Chondrocyte (in vitro differentiated cells): ENCODE results near the gene SLC22A12. TPM values are rescaled to one million over a fixed set of nuclear protein-coding genes. Genes with fewer than 3 reads are reported as not detected.
"Not testable (repeated sequence)": the region's sequence is repeated elsewhere in the genome, so short reads cannot be mapped to it uniquely, and the experiment has no call there.

Source experiments
- DNase-seq: peaks from one replicate; pipeline ENCODE4 v3.0.0; 2021; ENCODE audit warnings: mixed read lengths, low spot score
- H3K27ac Mint-ChIP-seq: one replicate; pipeline ENCODE4 v1.8.0; 2021; ENCODE audit warnings: mild to moderate bottlenecking, moderate library complexity, mixed read lengths; ENCODE audit not compliant: unreplicated experiment
- H3K27me3 Mint-ChIP-seq: 2 replicates; pipeline ENCODE4 v1.8.0; 2021; ENCODE audit warnings: low read depth, mixed read lengths
- H3K36me3 Mint-ChIP-seq: 2 replicates; pipeline ENCODE4 v1.8.0; 2021; ENCODE audit warnings: low read depth, mixed read lengths
- H3K4me1 Mint-ChIP-seq: 2 replicates; pipeline ENCODE4 v1.8.0; 2021; ENCODE audit warnings: low read depth, mild to moderate bottlenecking, mixed read lengths
- H3K4me3 Mint-ChIP-seq: one replicate; pipeline ENCODE4 v1.8.0; 2021; ENCODE audit warnings: mild to moderate bottlenecking, moderate library complexity, mixed read lengths; ENCODE audit not compliant: unreplicated experiment
- H3K9me3 Mint-ChIP-seq: 2 replicates; pipeline ENCODE4 v1.8.0; 2021; ENCODE audit warnings: low read depth, mixed read lengths
- total RNA-seq: library from RNA; stranded (reverse); gene quantifications from 3 replicates; pipeline ENCODE4 v1.2.1, GENCODE V29; 2021
- TF ChIP-seq, protein P1 (sequence below): fragments of 200-600 bp; sonication (generic); IDR thresholded peaks from 2 replicates; pipeline ENCODE4 v1.5.0; 2021; ENCODE audit warnings: antibody characterized with exemption, mild to moderate bottlenecking, moderate library complexity

The SLC22A12 gene
- total RNA-seq, 1 donor from 2014 or later = not detected

DNA sequence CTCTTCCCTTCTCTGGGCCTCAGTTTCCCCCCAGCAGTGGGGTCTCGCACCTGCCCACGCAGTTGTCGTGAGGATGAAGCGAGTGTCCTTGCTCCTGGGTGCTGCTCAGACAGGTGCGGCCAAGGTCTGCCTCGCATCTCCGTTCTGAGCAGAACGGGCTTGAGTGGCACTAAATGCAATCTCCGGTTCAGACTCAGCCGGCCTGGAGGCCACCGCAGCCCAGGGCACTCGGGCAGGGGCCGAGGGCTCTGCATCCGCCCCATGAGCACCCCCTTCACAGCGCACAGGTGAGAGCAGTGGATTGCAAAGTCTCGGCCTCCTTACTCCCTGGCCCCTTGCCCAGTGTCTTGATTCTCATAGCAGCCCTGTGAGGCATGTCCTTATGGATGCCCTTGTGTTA lies 30.1 kb upstream of the SLC22A12 start:
- TF ChIP-seq, protein P1, sequence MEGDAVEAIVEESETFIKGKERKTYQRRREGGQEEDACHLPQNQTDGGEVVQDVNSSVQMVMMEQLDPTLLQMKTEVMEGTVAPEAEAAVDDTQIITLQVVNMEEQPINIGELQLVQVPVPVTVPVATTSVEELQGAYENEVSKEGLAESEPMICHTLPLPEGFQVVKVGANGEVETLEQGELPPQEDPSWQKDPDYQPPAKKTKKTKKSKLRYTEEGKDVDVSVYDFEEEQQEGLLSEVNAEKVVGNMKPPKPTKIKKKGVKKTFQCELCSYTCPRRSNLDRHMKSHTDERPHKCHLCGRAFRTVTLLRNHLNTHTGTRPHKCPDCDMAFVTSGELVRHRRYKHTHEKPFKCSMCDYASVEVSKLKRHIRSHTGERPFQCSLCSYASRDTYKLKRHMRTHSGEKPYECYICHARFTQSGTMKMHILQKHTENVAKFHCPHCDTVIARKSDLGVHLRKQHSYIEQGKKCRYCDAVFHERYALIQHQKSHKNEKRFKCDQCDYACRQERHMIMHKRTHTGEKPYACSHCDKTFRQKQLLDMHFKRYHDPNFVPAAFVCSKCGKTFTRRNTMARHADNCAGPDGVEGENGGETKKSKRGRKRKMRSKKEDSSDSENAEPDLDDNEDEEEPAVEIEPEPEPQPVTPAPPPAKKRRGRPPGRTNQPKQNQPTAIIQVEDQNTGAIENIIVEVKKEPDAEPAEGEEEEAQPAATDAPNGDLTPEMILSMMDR = no peak
- DNase-seq = peak; percentile 59
- Mint-ChIP-seq H3K4me3 (no peak overlapping the region), H3K27me3 (peaks cover 14% of the 10 kb centered on the region), H3K36me3 (no peaks in the 10 kb centered on the region), H3K9me3 (no peaks in the 10 kb centered on the region), H3K4me1 (peaks cover 2% of the 10 kb centered on the region), H3K27ac (no peak overlapping the region)

DNA sequence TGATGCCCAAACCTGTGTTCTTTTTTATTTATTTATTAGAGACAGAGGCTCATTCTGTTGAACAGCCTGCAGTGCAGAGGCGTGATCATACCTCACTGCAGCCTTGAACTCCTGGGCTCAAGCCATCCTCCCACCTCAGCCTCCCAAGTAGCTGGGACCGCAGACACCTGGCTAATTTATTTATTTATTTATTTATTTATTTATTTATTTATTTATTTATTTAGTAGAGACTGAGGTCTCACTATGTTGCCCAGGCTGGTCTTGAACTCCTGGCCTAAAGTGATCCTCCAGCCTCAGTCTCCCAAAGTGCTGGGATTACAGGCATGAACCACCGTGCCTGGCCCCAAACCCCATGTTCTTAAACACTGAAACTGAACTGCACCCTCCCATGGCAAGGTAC lies 29.6 kb upstream of the SLC22A12 start:
- H3K9me3 Mint-ChIP-seq, H3K36me3 Mint-ChIP-seq, H3K4me3 Mint-ChIP-seq, H3K27ac Mint-ChIP-seq, H3K4me1 Mint-ChIP-seq, DNase-seq: not testable (repeated sequence)
- peaks cover 14% of the 10 kb centered on the region for H3K27me3 Mint-ChIP-seq

GRCh38 chr11:64561984-64562722 lies 28.9 kb upstream of the SLC22A12 start:
- TF ChIP-seq, protein P1 = no peak
- DNase-seq = peak; percentile 80
- Mint-ChIP-seq H3K9me3 (no peaks in the 10 kb centered on the region), H3K27ac (no peak overlapping the region), H3K36me3 (no peaks in the 10 kb centered on the region), H3K27me3 (peaks cover 18% of the 10 kb centered on the region), H3K4me1 (peaks cover 5% of the 10 kb centered on the region), H3K4me3 (no peak overlapping the region)

- peak; percentile 39 for DNase-seq
- TF ChIP-seq, protein P1 = no peak
- Mint-ChIP-seq H3K4me1 (peaks cover 5% of the 10 kb centered on the region), H3K9me3 (no peaks in the 10 kb centered on the region), H3K27ac (no peak overlapping the region), H3K27me3 (peaks cover 18% of the 10 kb centered on the region), H3K36me3 (no peaks in the 10 kb centered on the region), H3K4me3 (no peak overlapping the region)
Measured at GRCh38 chr11:64562723-64563351, 28.2 kb upstream of the SLC22A12 start.

DNA sequence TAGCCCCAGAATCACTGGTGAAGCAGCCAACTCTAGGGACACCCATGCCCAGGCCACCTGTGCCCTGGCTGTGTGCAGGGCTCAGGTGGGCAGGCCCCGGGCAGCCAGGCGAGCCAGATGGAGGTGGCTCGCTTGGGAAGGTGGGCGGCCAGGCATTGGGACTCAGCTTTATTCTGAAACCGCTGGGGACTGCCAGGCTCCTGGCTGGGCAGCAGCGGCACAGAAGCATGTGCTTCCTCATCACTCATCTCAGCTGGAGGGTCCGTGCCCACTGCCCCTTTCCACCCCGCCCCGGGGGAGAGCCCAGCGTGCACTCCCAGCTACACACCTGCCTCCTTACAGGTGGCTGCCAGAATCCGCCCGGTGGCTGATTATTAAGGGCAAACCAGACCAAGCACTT lies 27.1 kb upstream of the SLC22A12 start:
- Mint-ChIP-seq H3K4me3 (no peak overlapping the region), H3K9me3 (no peaks in the 10 kb centered on the region)

More for the DNA sequence above, 27.1 kb upstream of the SLC22A12 start:
- H3K27me3 Mint-ChIP-seq = peaks cover 18% of the 10 kb centered on the region
- H3K4me1 Mint-ChIP-seq = peaks cover 5% of the 10 kb centered on the region
- TF ChIP-seq, protein P1 = no peak
- no peaks in the 10 kb centered on the region for H3K36me3 Mint-ChIP-seq
- no peak overlapping the region for H3K27ac Mint-ChIP-seq
- peak; percentile 85 for DNase-seq
